VCaP (cell line): ENCODE measurements around the gene TIMP2.

ENCODE experiments used
- H3K27ac ChIP-seq: fragments of 450-650 bp; 2 replicates; pipeline ENCODE4 v1.5.1; 2017
- TF ChIP-seq, protein P1 (sequence below): fragments of 450-650 bp; conservative IDR thresholded peaks from 2 replicates; pipeline ENCODE4 v1.5.1; 2017; ENCODE audit warnings: mild to moderate bottlenecking, moderate library complexity

TIMP2 gene

DNA sequence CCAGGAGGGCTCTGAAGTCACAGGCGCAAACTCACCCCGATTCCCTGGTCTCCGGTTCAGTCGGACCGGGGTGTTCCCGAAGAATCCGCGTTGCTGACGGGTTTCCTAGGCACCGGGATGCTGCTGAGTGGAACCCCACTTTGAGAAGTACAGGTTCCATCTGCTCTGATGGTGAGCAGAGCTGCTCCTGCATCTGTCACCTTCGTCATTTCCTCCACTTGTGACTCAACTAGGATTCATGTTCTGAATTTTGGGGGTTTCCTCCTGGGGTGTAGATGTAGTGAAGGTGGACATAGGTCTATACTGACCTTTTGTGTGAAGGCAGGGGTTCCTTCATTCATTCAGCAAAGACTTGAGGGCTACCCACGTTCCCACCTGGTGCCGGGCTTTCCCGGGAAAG is 29.5 kb upstream of the TIMP2 start:
- no peak overlapping the region for H3K27ac ChIP-seq
- TF ChIP-seq, protein P1, sequence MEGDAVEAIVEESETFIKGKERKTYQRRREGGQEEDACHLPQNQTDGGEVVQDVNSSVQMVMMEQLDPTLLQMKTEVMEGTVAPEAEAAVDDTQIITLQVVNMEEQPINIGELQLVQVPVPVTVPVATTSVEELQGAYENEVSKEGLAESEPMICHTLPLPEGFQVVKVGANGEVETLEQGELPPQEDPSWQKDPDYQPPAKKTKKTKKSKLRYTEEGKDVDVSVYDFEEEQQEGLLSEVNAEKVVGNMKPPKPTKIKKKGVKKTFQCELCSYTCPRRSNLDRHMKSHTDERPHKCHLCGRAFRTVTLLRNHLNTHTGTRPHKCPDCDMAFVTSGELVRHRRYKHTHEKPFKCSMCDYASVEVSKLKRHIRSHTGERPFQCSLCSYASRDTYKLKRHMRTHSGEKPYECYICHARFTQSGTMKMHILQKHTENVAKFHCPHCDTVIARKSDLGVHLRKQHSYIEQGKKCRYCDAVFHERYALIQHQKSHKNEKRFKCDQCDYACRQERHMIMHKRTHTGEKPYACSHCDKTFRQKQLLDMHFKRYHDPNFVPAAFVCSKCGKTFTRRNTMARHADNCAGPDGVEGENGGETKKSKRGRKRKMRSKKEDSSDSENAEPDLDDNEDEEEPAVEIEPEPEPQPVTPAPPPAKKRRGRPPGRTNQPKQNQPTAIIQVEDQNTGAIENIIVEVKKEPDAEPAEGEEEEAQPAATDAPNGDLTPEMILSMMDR, result no peak

DNA sequence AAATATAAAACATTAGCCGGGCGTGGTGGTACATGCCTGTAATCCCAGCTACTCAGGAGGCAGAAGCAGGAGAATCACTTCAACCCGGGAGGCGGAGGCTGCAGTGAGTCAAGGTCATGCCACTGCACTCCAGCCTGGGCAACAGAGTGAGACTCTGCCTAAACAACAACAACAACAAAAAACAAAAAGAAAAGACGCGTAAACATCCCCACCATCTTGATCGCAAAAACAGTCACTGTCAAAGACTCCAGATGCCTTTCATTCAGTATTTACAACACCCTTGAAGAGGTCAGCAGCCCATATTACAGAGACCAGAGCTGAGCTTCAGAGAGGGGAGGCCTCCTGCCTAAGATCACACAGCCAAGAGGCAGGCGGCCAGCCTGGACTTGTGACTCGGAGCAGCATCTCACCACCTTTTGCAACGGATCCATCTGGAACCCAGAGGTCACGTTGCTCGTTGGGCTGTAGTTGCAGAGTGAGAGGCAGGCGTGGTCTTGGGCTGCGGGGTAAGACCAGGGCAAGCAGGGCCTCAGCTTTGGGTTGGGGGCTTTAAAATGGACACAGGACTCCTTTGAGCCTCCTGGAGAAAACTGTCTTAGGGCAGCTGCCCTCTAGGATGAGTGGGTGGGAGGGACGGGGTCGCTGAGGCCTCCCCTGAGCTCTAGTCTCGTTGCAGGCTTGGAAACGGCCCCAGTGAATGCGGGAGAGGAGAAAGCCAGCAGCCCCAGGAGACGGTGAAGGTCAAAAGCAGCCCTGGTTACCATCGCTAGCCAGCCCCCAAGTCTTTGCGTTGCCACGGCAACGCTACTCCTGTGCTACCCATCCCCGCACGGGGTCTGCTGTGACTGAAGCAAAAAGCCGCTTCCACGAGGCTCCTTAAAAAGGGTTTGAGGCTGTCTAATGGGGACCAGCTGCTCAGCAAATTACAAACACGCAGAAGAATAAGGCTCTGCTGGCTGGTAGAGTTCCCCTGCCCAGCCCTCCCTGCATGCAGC is 28.5 kb upstream of the TIMP2 start:
- no peak overlapping the region for H3K27ac ChIP-seq
- TF ChIP-seq, protein P1, result no peak

DNA sequence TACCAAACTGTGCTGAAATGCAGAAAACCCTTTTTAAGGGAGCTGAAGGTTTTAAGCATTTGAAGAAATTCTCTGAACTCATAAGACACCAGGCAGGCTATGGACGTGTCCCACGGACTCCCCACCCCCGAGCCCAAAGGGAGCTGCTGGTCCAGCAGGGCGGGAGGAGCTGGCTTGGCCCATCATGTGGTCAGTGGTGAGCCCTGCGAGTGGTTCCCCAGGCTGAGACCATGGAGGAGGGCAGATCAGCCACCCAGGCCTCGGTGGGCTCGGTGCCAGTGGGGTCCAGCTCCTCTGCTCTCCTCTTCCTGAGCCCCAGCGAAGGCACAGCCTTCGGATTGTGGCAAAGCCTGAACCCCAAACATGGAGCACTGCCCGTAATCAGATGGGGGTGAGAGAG is 27.5 kb upstream of the TIMP2 start:
- TF ChIP-seq, protein P1, result no peak
- H3K27ac ChIP-seq, result no peak overlapping the region

- H3K27ac ChIP-seq, result no peak overlapping the region
- TF ChIP-seq, protein P1, result no peak
These were observed 26.9 kb upstream of the TIMP2 start for GRCh38 chr17:78951967-78952551.

DNA sequence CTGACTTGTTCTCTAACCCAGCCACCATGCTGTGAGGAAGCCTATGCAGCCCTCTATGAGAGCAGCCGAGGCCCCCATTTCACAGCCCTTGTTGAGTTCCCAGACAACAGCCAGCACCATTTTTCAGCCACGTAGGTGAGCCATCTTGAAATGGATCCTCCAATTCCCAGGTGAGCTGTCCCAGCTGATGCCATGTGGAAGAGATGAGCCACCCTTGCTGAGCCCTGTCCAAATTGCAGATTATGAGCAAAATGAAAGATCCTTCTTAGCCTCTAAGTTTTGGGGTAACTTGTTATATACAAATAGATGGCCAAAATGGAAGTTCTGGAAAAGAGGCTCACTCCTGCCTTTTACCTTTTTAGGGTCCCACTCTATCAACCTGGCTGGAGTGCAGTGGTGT is 25.7 kb upstream of the TIMP2 start:
- TF ChIP-seq, protein P1, result no peak

DNA sequence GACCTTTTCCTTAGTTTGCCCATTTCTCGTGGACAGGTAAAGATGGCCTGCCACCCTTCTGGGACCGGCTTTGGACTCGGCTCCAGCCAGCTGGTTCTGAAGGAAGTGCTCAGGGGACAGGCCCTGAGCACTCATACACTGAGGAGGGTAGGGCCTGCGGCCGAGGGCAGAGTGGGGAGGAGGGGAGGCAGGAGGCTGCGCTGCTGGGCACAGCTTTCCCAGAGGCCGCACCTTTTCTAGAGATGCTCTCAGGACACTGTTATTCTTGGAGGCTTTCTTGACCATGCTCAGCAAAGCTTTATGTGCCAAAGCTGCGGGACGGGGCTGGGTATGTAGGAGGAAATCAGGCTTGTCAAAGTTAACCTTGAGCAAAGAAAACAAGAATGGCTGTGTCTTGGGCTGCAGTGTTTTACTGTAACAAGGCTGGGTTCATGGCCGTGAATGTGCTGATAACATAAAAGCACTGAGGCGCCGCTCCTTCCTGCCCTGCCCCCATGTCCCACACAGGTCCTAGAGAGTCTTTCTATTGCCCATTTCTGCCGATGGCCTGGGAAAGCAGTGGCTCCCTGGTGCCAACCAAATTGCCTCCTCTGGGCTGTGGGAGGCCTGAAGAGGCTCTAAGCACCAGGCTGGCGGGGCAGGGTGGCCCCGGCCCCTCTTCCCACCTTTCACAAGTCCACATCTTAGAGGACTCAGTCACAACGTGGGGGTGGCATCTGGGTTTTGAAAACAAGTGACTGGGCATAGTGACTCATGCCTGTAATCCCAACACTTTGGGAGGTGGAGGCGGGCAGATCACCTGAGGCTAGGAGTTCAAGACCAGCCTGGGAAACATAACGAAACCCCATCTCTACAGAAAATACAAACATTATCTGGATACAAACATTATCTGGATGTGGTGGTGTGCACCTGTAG is 22.3 kb upstream of the TIMP2 start:
- H3K27ac ChIP-seq, result no peak overlapping the region
- TF ChIP-seq, protein P1, result no peak

More for the DNA sequence above, 25.7 kb upstream of the TIMP2 start:
- no peak overlapping the region for H3K27ac ChIP-seq
